Vagina (tissue), 2 donors: Measurements from ENCODE around the gene RIN3.

ENCODE experiments used
- CTCF ChIP-seq, 3 experiments: fragments of 450-650 bp in 2 of 3; fragments of 200-600 bp in 1 of 3; sonication (generic) in 1 of 3; IDR thresholded peaks; one replicate each; pipeline ENCODE4 v1.5.1; 2017 to 2019; ENCODE audit warnings: antibody characterized with exemption in 3 of 3, mild to moderate bottlenecking in 2 of 3, moderate library complexity in 2 of 3
- POLR2AphosphoS5 ChIP-seq, 2 donors: sonication (generic); formaldehyde crosslinking; IDR thresholded peaks; one replicate each; pipeline ENCODE4 v1.9.0; 2017; ENCODE audit warnings: antibody characterized with exemption in 2 of 2, mild to moderate bottlenecking in 2 of 2, low read depth in 1 of 2; ENCODE audit not compliant: insufficient read depth in 1 of 2

- TF ChIP-seq CTCF (IDR thresholded peaks at IDR 0.05), result no peak
- no peak for TF ChIP-seq POLR2AphosphoS5 (IDR thresholded peaks at IDR 0.05; ENCODE audit: insufficient read depth in 1 of 2, low read depth in 1 of 2)
Observed at GRCh38 chr14:92539419-92539818, 25.8 kb downstream of the RIN3 start.
